ENCODE measurements around the gene SUSD1.

DNA sequence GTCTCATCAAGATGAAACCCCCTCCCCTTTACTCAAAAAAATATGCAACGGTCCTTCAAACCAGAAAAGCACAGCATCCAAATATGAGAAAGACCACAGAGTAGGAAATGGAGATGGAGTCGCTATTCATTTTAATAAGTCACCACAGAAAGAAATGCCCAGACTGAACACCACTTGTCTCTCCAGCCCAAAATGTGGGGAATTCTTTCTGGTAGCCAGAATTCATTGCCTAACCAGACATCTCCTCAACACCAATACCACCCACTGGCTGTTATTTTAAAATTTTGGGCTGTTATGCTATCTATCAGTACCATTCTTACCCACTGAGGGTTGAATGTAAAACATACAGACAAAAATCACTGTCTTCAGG lies 100.1 kb downstream of the SUSD1 start:
- TF ChIP-seq, protein P1, sequence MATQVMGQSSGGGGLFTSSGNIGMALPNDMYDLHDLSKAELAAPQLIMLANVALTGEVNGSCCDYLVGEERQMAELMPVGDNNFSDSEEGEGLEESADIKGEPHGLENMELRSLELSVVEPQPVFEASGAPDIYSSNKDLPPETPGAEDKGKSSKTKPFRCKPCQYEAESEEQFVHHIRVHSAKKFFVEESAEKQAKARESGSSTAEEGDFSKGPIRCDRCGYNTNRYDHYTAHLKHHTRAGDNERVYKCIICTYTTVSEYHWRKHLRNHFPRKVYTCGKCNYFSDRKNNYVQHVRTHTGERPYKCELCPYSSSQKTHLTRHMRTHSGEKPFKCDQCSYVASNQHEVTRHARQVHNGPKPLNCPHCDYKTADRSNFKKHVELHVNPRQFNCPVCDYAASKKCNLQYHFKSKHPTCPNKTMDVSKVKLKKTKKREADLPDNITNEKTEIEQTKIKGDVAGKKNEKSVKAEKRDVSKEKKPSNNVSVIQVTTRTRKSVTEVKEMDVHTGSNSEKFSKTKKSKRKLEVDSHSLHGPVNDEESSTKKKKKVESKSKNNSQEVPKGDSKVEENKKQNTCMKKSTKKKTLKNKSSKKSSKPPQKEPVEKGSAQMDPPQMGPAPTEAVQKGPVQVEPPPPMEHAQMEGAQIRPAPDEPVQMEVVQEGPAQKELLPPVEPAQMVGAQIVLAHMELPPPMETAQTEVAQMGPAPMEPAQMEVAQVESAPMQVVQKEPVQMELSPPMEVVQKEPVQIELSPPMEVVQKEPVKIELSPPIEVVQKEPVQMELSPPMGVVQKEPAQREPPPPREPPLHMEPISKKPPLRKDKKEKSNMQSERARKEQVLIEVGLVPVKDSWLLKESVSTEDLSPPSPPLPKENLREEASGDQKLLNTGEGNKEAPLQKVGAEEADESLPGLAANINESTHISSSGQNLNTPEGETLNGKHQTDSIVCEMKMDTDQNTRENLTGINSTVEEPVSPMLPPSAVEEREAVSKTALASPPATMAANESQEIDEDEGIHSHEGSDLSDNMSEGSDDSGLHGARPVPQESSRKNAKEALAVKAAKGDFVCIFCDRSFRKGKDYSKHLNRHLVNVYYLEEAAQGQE (IDR thresholded peaks at IDR 0.05; ENCODE audit: low read depth) = no peak
- TF ChIP-seq CEBPB (IDR thresholded peaks at IDR 0.05) = no peak
